H9 (cell line): ENCODE data around the gene SRGAP2C. TPM values are rescaled to one million over a fixed set of nuclear protein-coding genes. Genes with fewer than 3 reads are reported as not detected.
"Not testable (repeated sequence)": the region's sequence is repeated elsewhere in the genome, so short reads cannot be mapped to it uniquely, and the experiment has no call there.

Experiments
- DNase-seq: peaks from one replicate; pipeline ENCODE4 v3.0.0-alpha.2; 2017
- H2AFZ ChIP-seq: one replicate; pipeline ENCODE4 v1.6.1; 2013; ENCODE audit warnings: mild to moderate bottlenecking, low read length, control low read depth, moderate library complexity
- H2AK5ac ChIP-seq: 2 replicates; pipeline ENCODE4 v1.6.1; 2013; ENCODE audit warnings: low read length, control low read depth, mixed read lengths; ENCODE audit not compliant: insufficient read length
- H2BK120ac ChIP-seq: one replicate; pipeline ENCODE4 v1.6.1; 2013; ENCODE audit warnings: low read depth, mild to moderate bottlenecking, low read length, control low read depth, inconsistent platforms; ENCODE audit not compliant: poor library complexity, severe bottlenecking
- H2BK12ac ChIP-seq: 2 replicates; pipeline ENCODE4 v1.6.1; 2013; ENCODE audit warnings: low read length, control low read depth, mixed read lengths, low read depth; ENCODE audit not compliant: insufficient read length
- H2BK15ac ChIP-seq: 2 replicates; pipeline ENCODE4 v1.6.1; 2013; ENCODE audit warnings: low read depth, low read length, control low read depth
- H2BK20ac ChIP-seq: one replicate; pipeline ENCODE4 v1.6.1; 2013; ENCODE audit warnings: low read depth, mild to moderate bottlenecking, low read length, control low read depth, inconsistent platforms; ENCODE audit not compliant: poor library complexity, severe bottlenecking
- H2BK5ac ChIP-seq: 2 replicates; pipeline ENCODE4 v1.6.1; 2013; ENCODE audit warnings: low read length, control low read depth, mixed read lengths; ENCODE audit not compliant: insufficient read length
- H3K14ac ChIP-seq: 2 replicates; pipeline ENCODE4 v1.6.1; 2013; ENCODE audit warnings: low read length, control low read depth; ENCODE audit not compliant: insufficient read depth
- H3K18ac ChIP-seq: 2 replicates; pipeline ENCODE4 v1.6.1; 2013; ENCODE audit warnings: low read depth, mild to moderate bottlenecking, mixed read lengths, low read length, control low read depth; ENCODE audit not compliant: insufficient read length
- H3K23ac ChIP-seq: 2 replicates; pipeline ENCODE4 v1.6.1; 2013; ENCODE audit warnings: low read length, control low read depth, mixed read lengths, low read depth; ENCODE audit not compliant: insufficient read length
- H3K23me2 ChIP-seq: 2 replicates; pipeline ENCODE4 v1.6.1; 2013; ENCODE audit warnings: low read depth, mild to moderate bottlenecking, mixed read lengths, low read length, control low read depth; ENCODE audit not compliant: insufficient read length, poor library complexity, severe bottlenecking
- H3K27ac ChIP-seq: 2 replicates; pipeline ENCODE4 v1.5.1; 2013; ENCODE audit warnings: low read length, control low read depth, mixed read lengths, low read depth; ENCODE audit not compliant: insufficient read length
- H3K27me3 ChIP-seq: 2 replicates; pipeline ENCODE4 v1.6.1; 2013; ENCODE audit warnings: low read length, control low read depth, inconsistent platforms; ENCODE audit not compliant: insufficient read depth
- H3K4ac ChIP-seq: 2 replicates; pipeline ENCODE4 v1.6.1; 2013; ENCODE audit warnings: low read depth, mild to moderate bottlenecking, control low read depth, inconsistent platforms, low read length, moderate library complexity
- H3K4me1 ChIP-seq: 2 replicates; pipeline ENCODE4 v1.6.1; 2013; ENCODE audit warnings: low read length, control low read depth, inconsistent platforms; ENCODE audit not compliant: insufficient read depth
- H3K4me2 ChIP-seq: 2 replicates; pipeline ENCODE4 v1.6.1; 2013; ENCODE audit warnings: low read length, control low read depth, mixed read lengths; ENCODE audit not compliant: insufficient read length, insufficient read depth
- H3K56ac ChIP-seq: 2 replicates; pipeline ENCODE4 v1.6.1; 2013; ENCODE audit warnings: low read depth, mild to moderate bottlenecking, mixed read lengths, low read length, control low read depth; ENCODE audit not compliant: insufficient read length
- H3K79me1 ChIP-seq: 2 replicates; pipeline ENCODE4 v1.6.1; 2013; ENCODE audit warnings: low read depth, mild to moderate bottlenecking, moderate library complexity, low read length, control low read depth, inconsistent platforms; ENCODE audit not compliant: insufficient read depth, poor library complexity, severe bottlenecking
- H3K79me2 ChIP-seq: 2 replicates; pipeline ENCODE4 v1.6.1; 2013; ENCODE audit warnings: low read length, control low read depth, inconsistent platforms; ENCODE audit not compliant: insufficient read depth
- H3K9ac ChIP-seq: 2 replicates; pipeline ENCODE4 v1.6.1; 2013; ENCODE audit warnings: low read length, control low read depth, mixed read lengths; ENCODE audit not compliant: insufficient read length; ENCODE audit errors: extremely low read depth
- H3K9me3 ChIP-seq: one replicate; pipeline ENCODE4 v1.6.1; 2013; ENCODE audit warnings: low read depth, low read length, inconsistent platforms; ENCODE audit not compliant: control insufficient read depth
- H3T11ph ChIP-seq: one replicate; pipeline ENCODE4 v1.6.1; 2013; ENCODE audit warnings: mild to moderate bottlenecking, low read length, control low read depth, inconsistent platforms
- H4K20me1 ChIP-seq: one replicate; pipeline ENCODE4 v1.6.1; 2013; ENCODE audit not compliant: control insufficient read depth, insufficient read length, insufficient read depth
- H4K5ac ChIP-seq: 2 replicates; pipeline ENCODE4 v1.6.1; 2013; ENCODE audit warnings: low read depth, mild to moderate bottlenecking, mixed read lengths, low read length, control low read depth; ENCODE audit not compliant: insufficient read length
- H4K8ac ChIP-seq: replicated peaks from 2 replicates; pipeline ENCODE4 v1.6.1; 2013; ENCODE audit warnings: low read length, control low read depth, mixed read lengths, low read depth; ENCODE audit not compliant: insufficient read length
- H4K91ac ChIP-seq: 2 replicates; pipeline ENCODE4 v1.6.1; 2013; ENCODE audit warnings: low read depth, mild to moderate bottlenecking, moderate library complexity, mixed read lengths, low read length, control low read depth; ENCODE audit not compliant: insufficient read length
- H3K27ac Mint-ChIP-seq, 3 experiments: 2 replicates in 2 of 3; 3 replicates in 1 of 3; pipeline ENCODE4 v1.8.0; 2020 to 2021; ENCODE audit warnings: mixed read lengths in 3 of 3, mild to moderate bottlenecking in 1 of 3, moderate library complexity in 1 of 3
- H3K27me3 Mint-ChIP-seq: 2 replicates; pipeline ENCODE4 v1.8.0; 2021; ENCODE audit warnings: low read depth, mild to moderate bottlenecking, moderate library complexity, mixed read lengths
- H3K36me3 Mint-ChIP-seq, 3 experiments: 2 replicates in 2 of 3; 3 replicates in 1 of 3; pipeline ENCODE4 v1.8.0; 2020 to 2021; ENCODE audit warnings: low read depth in 3 of 3, mixed read lengths in 3 of 3; ENCODE audit not compliant: insufficient read depth in 1 of 3
- H3K4me1 Mint-ChIP-seq, 2 experiments: 2 replicates each; pipeline ENCODE4 v1.8.0; 2020; ENCODE audit warnings: mixed read lengths in 2 of 2
- H3K4me3 Mint-ChIP-seq, 2 experiments: 2 replicates in 1 of 2; 3 replicates in 1 of 2; pipeline ENCODE4 v1.8.0; 2020 to 2021; ENCODE audit warnings: mild to moderate bottlenecking in 2 of 2, mixed read lengths in 2 of 2, moderate library complexity in 1 of 2
- H3K9me3 Mint-ChIP-seq, 2 experiments: 2 replicates in 1 of 2; 3 replicates in 1 of 2; pipeline ENCODE4 v1.8.0; 2020; ENCODE audit warnings: mild to moderate bottlenecking in 2 of 2, mixed read lengths in 2 of 2, moderate library complexity in 1 of 2
- WGBS: extraction: QIAGEN DNeasy Blood & Tissue Kit; methylation state at CpG from one replicate; pipeline ENCODE4 v1.1.7; 2013; ENCODE audit warnings: missing lambda C conversion rate, low lambda C conversion rate, mixed read lengths; ENCODE audit not compliant: insufficient read length; ENCODE audit errors: extremely low coverage; 5-methylcytosine and 5-hydroxymethylcytosine counted together
- total RNA-seq: library from RNA; stranded (reverse); gene quantifications from 2 replicates; pipeline ENCODE4 v1.2.1, GENCODE V29; 2021

SRGAP2C gene
- total RNA-seq, 1 experiment from 2014 or later = 16.5 TPM

DNA sequence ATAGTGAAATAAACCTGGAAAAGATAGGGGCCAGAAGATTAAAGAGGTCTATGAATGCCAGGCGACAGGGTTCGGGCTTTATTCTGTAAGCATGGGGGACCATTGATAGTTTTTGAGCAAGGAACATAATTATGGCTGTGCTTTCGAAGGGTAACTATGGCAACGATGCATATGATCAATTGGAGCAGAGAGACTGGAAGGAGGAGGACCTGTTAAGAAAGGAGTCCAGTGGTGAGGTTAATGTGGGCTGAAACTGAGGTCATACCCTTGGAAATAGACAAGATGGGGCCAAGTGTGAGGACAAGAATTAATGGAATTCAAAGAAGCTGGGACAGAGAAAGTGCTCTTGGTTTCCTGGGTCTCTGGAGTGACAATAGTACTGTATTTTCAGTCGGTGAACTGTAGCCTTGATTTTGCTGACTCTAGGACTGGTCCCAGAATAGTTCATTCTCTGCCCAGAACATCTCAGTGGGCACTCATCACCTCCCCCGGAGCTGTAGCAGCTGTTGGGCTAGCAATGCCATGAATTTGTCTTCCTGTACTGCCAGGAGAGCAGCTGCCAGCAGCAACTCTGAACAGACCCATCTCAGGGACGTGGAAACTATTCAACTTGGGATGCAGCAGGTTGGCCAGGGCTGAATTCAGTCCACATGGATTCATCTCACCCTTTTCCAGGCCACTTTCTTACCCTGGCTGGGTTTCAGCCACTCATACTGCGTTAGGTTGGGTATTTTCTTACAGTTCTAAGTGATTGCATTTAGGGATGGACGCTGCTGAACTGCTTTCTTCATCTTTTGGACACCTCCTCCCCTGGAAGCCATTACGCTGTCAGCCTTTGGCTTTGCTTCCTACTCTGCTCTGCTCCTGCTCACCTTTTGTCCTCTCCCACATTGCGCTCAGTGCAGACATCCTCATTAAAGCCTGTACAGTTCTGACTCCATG is 108.8 kb downstream of the SRGAP2C start:
- not testable (repeated sequence) for H3K27me3 Mint-ChIP-seq, H2BK12ac ChIP-seq, H3K23me2 ChIP-seq, H2AFZ ChIP-seq, H3K4me1 Mint-ChIP-seq, H3K36me3 Mint-ChIP-seq, H3K79me1 ChIP-seq, H3K9me3 ChIP-seq, H3K4ac ChIP-seq, DNase-seq, H3K27ac Mint-ChIP-seq, H3K4me1 ChIP-seq, H3K9me3 Mint-ChIP-seq, H3K79me2 ChIP-seq, H3K4me2 ChIP-seq, H4K20me1 ChIP-seq, H3K9ac ChIP-seq, H3K27ac ChIP-seq, H3K56ac ChIP-seq, H4K91ac ChIP-seq, H2BK15ac ChIP-seq, H4K5ac ChIP-seq, H3T11ph ChIP-seq, H3K4me3 Mint-ChIP-seq, H4K8ac ChIP-seq, H2BK20ac ChIP-seq, H3K23ac ChIP-seq, H2AK5ac ChIP-seq, H3K18ac ChIP-seq, H3K14ac ChIP-seq, H2BK120ac ChIP-seq, H3K27me3 ChIP-seq, H2BK5ac ChIP-seq
- WGBS = no CpG with 5 or more reads among the region's 11 CpGs

DNA sequence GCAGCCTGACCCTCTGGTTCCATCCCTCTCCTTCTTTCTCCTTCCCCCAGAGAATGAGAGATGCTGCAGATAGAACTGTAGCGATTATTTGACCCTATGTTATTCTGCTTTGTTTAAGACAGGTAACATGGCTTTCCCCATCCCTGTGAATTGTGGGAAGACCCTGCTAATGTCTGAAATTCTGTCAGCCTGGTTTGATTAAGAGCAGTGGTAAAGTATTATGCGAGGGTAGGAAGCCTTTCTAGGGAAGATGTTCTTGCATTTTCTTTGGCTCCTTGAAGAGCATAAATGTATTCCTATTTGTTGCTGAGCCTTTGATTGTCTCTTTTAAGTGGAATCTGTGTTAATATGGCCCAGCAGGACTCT is 109.4 kb downstream of the SRGAP2C start:
- not testable (repeated sequence) for H2AFZ ChIP-seq, H4K20me1 ChIP-seq, H3K27ac Mint-ChIP-seq, H3K23ac ChIP-seq, H2BK15ac ChIP-seq, H3K9ac ChIP-seq, H4K8ac ChIP-seq, H3K9me3 Mint-ChIP-seq, H3K4me1 ChIP-seq, H2BK120ac ChIP-seq, H3K79me1 ChIP-seq, H3K4me3 Mint-ChIP-seq, H2BK12ac ChIP-seq, H3K14ac ChIP-seq, H3K27me3 ChIP-seq, H4K5ac ChIP-seq, H2BK20ac ChIP-seq, DNase-seq, H3K23me2 ChIP-seq, H3K27me3 Mint-ChIP-seq, H3K36me3 Mint-ChIP-seq, H3K4ac ChIP-seq, H3K4me1 Mint-ChIP-seq, H3T11ph ChIP-seq, H3K56ac ChIP-seq, H3K4me2 ChIP-seq, H4K91ac ChIP-seq, H3K9me3 ChIP-seq, H2BK5ac ChIP-seq, H3K27ac ChIP-seq, H3K18ac ChIP-seq, H2AK5ac ChIP-seq, H3K79me2 ChIP-seq
- WGBS = no CpG with 5 or more reads among the region's 2 CpGs
